ENCODE measurements around the gene KLHL22.

DNA sequence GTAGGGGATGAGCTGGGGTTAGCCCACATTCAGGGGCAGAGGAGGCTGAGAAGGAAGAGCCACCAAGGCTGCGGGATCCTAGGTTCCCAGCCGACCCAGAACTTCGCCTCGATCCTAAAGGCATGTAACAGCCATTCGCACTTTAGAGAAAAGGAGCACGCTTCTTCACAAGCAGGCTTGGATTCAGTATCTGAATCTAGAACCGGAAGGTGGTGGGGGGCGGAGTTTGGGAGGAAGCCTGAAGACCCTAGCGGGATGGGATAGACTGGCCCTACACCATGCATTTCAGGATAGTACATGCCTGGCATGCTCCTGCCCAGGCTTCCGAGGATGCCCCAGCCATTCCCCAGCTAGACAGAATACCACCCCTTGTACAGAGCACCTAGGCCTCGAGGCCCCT is 62.4 kb downstream of the KLHL22 start:
- TF ChIP-seq, protein P1, sequence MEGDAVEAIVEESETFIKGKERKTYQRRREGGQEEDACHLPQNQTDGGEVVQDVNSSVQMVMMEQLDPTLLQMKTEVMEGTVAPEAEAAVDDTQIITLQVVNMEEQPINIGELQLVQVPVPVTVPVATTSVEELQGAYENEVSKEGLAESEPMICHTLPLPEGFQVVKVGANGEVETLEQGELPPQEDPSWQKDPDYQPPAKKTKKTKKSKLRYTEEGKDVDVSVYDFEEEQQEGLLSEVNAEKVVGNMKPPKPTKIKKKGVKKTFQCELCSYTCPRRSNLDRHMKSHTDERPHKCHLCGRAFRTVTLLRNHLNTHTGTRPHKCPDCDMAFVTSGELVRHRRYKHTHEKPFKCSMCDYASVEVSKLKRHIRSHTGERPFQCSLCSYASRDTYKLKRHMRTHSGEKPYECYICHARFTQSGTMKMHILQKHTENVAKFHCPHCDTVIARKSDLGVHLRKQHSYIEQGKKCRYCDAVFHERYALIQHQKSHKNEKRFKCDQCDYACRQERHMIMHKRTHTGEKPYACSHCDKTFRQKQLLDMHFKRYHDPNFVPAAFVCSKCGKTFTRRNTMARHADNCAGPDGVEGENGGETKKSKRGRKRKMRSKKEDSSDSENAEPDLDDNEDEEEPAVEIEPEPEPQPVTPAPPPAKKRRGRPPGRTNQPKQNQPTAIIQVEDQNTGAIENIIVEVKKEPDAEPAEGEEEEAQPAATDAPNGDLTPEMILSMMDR (conservative IDR thresholded peaks at IDR 0.05; ENCODE audit: low read depth, low read length): no peak
- no peak for TF ChIP-seq EZH2 (IDR thresholded peaks at IDR 0.05; ENCODE audit: low read length, unreplicated experiment)
- TF ChIP-seq EZH2phosphoT487 (IDR thresholded peaks at IDR 0.05; ENCODE audit: borderline replicate concordance, low read length): no peak

Data from PC-3 (cell line).